NCI-H146 treated with DMSO at 0.1 percent for 48 hours (cell line): ENCODE results near the gene ARGLU1.

ENCODE experiments used
- DNase-seq: peaks from one replicate; lab custom pipeline; 2025; ENCODE audit not compliant: unreplicated experiment; lab: John Stamatoyannopoulos, UW

ARGLU1 gene

GRCh38 chr13:106503730-106504453, 64.0 kb downstream of the ARGLU1 start:
- no peak for DNase-seq

- no peak for DNase-seq
Observed at GRCh38 chr13:106503272-106503671, 64.7 kb downstream of the ARGLU1 start.

GRCh38 chr13:106500445-106500844, 67.5 kb downstream of the ARGLU1 start:
- no peak for DNase-seq

GRCh38 chr13:106499896-106500295, 68.0 kb downstream of the ARGLU1 start:
- DNase-seq, result no peak

- no peak for DNase-seq
Observed at GRCh38 chr13:106499113-106499512, 68.8 kb downstream of the ARGLU1 start.

GRCh38 chr13:106498571-106498970, 69.4 kb downstream of the ARGLU1 start:
- DNase-seq, result no peak

- no peak for DNase-seq
Observed at GRCh38 chr13:106498158-106498557, 69.8 kb downstream of the ARGLU1 start.

- DNase-seq, result no peak
Observed at GRCh38 chr13:106497079-106497478, 70.9 kb downstream of the ARGLU1 start.

- no peak for DNase-seq
Observed at GRCh38 chr13:106496072-106496997, 71.6 kb downstream of the ARGLU1 start.

GRCh38 chr13:106494936-106495335, 73.0 kb downstream of the ARGLU1 start:
- DNase-seq, result no peak

GRCh38 chr13:106494506-106494905, 73.4 kb downstream of the ARGLU1 start:
- no peak for DNase-seq

- no peak for DNase-seq
Observed at GRCh38 chr13:106493533-106494220, 74.3 kb downstream of the ARGLU1 start.

GRCh38 chr13:106492588-106493475, 75.1 kb downstream of the ARGLU1 start:
- no peak for DNase-seq

GRCh38 chr13:106491928-106492587, 75.9 kb downstream of the ARGLU1 start:
- no peak for DNase-seq
